ENCODE data around the gene GOLT1A.

Gene GOLT1A

GRCh38 chr1:204217648-204218000, 3.8 kb upstream of the GOLT1A start:
- peak in 1 of 2 experiments; percentile 57 for DNase-seq

- no peak for DNase-seq
Observed at GRCh38 chr1:204216880-204217647, 3.3 kb upstream of the GOLT1A start.

GRCh38 chr1:204216236-204216635, 2.4 kb upstream of the GOLT1A start:
- no peak for DNase-seq

GRCh38 chr1:204212715-204213114, 1.1 kb downstream of the GOLT1A start:
- no peak for DNase-seq

GRCh38 chr1:204211046-204211445, 2.7 kb downstream of the GOLT1A start:
- no peak for DNase-seq

- peak; percentile 23 to 61 for DNase-seq
Observed at GRCh38 chr1:204207136-204207616, 6.6 kb downstream of the GOLT1A start.

GRCh38 chr1:204206121-204206520, 7.7 kb downstream of the GOLT1A start:
- DNase-seq: no peak

GRCh38 chr1:204205486-204205885, 8.3 kb downstream of the GOLT1A start:
- DNase-seq: no peak

- DNase-seq: no peak
Observed at GRCh38 chr1:204204944-204205343, 8.8 kb downstream of the GOLT1A start.

GRCh38 chr1:204203206-204203767, 10.5 kb downstream of the GOLT1A start:
- DNase-seq: no peak

GRCh38 chr1:204202481-204202880, 11.3 kb downstream of the GOLT1A start:
- DNase-seq: no peak

- DNase-seq: peak; percentile 83 to 89
Observed at GRCh38 chr1:204201348-204202040, 12.3 kb downstream of the GOLT1A start.

GRCh38 chr1:204199579-204199978, 14.2 kb downstream of the GOLT1A start:
- no peak for DNase-seq

GRCh38 chr1:204198348-204199340, 15.1 kb downstream of the GOLT1A start:
- DNase-seq: peak; percentile 33 to 80

GRCh38 chr1:204197068-204197467, 16.7 kb downstream of the GOLT1A start:
- no peak for DNase-seq

- DNase-seq: no peak
Observed at GRCh38 chr1:204196068-204196795, 17.6 kb downstream of the GOLT1A start, which contains the start of gene KISS1. Gene KISS1 (minus strand): TSS chr1:204196491. CDS start chr1:204192876, 3,615 bp downstream.

- DNase-seq: no peak
Observed at GRCh38 chr1:204194771-204195170, 19.0 kb downstream of the GOLT1A start.

GRCh38 chr1:204194080-204194479, 19.7 kb downstream of the GOLT1A start:
- no peak for DNase-seq

GRCh38 chr1:204192589-204193352, 21.0 kb downstream of the GOLT1A start:
- no peak for DNase-seq

GRCh38 chr1:204192046-204192445, 21.7 kb downstream of the GOLT1A start:
- no peak for DNase-seq

GRCh38 chr1:204191456-204191855, 22.3 kb downstream of the GOLT1A start:
- no peak for DNase-seq

Measured in NCI-H524 (cell line).